GM12874 (cell line): Measurements from ENCODE around the gene ZFYVE19.

ENCODE experiments used
- TF ChIP-seq, protein P1 (sequence below): IDR thresholded peaks from 2 replicates; pipeline ENCODE4 v1.5.1; 2011; ENCODE audit warnings: low read depth, mild to moderate bottlenecking, control low read depth, low read length, moderate library complexity; ENCODE audit not compliant: insufficient read depth

The ZFYVE19 gene

DNA sequence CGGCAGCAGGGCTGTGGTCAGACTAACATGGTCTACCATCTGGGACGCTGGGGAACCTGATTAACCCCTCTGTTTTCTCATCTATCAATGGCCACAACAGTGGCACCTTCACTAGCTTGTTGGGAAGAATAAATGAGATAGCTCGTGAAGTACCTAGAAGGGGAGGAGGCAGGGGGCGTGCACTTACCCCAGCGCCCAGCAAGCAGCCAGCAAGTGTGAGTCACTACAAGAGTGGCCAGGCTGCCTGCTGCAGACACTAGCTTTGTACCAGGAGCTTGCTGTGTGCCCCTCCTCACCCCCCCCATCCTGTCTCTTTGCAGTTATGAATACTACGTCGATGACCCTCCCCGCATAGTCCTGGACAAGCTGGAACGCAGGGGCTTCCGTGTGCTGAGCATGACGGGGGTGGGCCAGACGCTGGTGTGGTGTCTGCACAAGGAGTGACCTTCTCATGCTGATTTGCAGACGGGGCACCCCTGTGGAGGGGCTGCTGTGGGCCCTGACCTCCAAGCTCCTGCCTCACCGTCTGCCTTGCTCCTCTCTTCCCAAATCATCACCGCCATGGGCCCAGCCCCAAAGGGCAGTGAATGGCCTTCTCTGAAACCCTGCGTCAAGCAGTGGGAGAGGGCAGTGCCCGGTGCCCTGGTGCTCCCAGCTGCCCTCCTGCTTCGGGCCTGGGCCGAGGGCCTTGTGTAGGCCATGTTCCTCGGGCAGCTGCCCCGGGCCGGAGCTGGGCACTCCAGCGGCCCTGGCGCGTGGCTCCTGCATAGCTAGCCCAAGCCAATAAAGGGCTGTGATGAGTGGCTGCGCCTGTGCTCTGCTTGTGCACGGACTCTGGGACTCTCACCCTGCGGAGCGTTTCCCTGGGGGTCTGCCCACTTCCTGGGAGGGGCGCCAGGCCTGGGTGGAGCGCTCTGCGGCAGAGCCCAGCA is 39.7 kb upstream of the ZFYVE19 start:
- TF ChIP-seq, protein P1, sequence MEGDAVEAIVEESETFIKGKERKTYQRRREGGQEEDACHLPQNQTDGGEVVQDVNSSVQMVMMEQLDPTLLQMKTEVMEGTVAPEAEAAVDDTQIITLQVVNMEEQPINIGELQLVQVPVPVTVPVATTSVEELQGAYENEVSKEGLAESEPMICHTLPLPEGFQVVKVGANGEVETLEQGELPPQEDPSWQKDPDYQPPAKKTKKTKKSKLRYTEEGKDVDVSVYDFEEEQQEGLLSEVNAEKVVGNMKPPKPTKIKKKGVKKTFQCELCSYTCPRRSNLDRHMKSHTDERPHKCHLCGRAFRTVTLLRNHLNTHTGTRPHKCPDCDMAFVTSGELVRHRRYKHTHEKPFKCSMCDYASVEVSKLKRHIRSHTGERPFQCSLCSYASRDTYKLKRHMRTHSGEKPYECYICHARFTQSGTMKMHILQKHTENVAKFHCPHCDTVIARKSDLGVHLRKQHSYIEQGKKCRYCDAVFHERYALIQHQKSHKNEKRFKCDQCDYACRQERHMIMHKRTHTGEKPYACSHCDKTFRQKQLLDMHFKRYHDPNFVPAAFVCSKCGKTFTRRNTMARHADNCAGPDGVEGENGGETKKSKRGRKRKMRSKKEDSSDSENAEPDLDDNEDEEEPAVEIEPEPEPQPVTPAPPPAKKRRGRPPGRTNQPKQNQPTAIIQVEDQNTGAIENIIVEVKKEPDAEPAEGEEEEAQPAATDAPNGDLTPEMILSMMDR, result no peak

DNA sequence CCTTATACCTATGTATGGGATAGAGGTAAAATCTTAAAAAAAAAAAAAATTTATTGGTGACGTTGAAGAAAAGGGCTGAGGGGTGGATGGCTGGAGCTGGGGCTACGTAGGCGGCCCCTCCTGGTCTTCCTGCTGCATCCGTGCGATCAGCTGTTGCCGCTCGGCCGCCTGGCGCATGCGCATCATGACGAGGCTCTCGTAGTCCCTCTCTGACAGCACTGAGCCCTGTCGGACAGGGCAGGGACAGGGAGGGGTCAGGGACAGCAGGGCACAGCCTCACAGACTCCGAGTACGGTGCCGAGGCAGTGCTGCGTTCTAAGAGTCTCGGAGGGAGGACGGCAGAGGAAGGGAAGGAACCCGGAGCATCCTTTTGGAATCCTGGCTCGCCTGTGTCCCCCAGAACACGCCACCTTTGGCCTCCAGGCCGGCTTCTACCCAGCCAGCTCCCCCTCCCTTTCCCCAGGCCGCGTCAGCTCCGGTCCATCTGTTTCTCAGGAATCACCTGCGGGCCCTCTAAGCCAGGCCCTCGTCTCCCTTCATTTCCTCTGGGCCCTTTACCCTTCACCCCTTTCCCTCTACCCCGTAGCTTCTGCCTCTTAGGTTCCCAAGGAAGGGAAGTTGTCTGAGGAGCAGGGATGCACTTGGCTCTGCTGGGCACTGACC is 38.9 kb upstream of the ZFYVE19 start:
- TF ChIP-seq, protein P1, result no peak

DNA sequence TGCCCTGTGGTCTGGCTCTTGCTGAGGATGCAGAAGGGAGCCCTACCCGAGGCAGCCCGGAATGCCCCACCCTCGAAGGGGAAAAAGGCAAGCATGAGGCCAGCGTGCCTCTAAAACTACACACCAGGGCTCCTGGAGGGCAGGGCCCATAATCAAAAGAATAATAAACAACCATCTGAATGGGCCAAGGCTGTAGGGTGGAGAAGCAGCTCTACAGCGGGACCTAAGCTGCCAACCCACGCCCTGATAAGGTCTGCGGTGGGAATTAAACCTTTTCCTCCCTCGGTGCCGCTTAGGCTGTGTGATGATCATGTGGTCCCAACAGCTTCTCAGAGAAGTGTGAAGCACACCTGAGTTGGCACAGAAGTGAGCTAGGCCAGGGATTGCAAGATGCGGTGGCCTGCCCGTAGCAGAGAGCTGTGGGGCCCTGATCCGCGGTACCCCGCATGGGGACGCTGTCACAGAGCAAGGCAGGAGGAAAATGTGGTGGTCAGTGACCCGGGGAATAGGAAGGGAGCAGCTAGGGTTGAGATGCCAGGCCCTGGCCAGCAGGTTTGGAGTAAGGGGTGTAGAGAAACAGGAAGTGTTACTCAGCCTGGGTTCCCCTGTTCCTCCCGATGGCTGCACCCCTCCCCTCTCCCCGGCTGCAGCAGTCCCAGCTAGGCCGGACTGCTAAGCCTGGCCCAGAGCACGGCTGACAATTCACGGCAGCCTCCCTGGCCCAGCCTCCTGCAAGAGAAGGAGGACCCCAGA is 38.2 kb upstream of the ZFYVE19 start:
- TF ChIP-seq, protein P1, result peak; percentile 38; the same call in 1 of the 2 replicates

DNA sequence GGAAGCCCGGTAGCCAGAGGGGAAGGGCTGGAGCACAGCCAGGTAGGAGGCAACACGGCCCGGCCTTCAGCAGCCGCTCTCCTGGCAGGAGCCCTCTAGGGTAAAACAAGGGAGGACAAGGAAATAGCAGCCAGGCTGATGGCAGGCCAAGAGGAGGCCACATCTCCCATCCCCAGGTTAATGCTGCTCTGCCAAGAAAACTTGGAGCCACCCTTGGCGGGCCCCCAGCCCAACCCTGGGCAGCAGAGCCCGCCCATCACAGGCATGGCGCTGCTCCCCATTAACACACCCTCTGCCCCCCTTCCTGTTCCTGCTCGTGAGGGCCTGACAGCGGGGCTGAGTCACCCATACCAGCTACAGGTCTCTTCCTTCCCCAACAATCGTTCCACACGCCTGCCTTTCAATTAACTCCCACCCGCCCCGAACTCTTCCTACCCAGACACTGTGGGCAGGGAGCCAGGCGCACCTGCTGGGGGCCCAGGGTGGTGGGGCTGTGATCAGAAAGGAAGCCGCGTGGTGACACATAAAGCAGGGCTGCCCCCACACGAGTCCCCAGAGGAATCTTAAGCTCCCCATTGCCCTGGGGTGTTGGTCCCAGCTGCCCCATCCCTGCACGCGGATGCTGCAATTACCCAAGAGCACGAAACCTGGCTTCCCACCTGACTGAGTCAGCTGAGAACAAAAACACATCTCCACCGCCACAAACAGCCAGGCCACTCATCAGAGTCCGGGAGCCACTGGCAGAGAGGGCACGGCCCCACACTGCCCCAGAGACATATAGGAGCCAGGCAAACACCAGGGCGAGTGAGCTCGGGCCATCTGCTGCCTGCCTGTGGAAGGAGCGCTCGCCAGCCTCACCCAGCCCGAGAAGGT is 37.4 kb upstream of the ZFYVE19 start, which contains the start of gene C15orf62:
C15orf62 (plus strand) TSS at position 707 of the 873 bp plus-strand sequence. CDS start 516 bp downstream, outside the sequence.
- TF ChIP-seq, protein P1, result no peak

- TF ChIP-seq, protein P1, result no peak
Observed at GRCh38 chr15:40770147-40770721, 36.7 kb upstream of the ZFYVE19 start.

DNA sequence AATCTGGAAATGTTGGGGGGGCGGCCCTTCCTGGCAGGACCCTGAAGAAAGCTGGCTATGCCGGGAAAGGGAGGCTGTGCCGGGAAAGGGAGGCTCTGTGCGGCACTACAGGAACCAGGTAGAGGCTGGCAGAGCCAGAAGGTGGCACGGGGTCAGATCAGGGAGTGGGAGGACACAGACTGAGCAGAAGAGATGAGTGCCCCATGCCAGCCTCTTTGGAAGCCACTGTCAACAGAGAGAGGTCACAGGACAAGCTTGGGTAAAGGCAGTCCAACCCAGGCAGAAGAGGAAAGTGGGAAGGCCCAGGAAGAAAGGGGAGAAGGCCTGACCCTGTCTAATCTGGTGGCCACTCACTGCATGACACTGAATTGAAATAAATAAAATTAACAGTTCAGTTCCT is 35.6 kb upstream of the ZFYVE19 start:
- TF ChIP-seq, protein P1, result no peak
